Endodermal cell (in vitro differentiated cells): ENCODE data around the gene HEG1. TPM values are rescaled to one million over a fixed set of nuclear protein-coding genes. Genes with fewer than 3 reads are reported as not detected.
A peak's percentile ranks its signal among the peaks of the same experiment; 100 is the strongest.

Experiments
- DNase-seq: peaks from one replicate; pipeline ENCODE4 v3.0.0-alpha.2; 2017
- H3K27ac ChIP-seq: 2 replicates; pipeline ENCODE4 v1.5.1; 2013; ENCODE audit warnings: mild to moderate bottlenecking, low read depth, low read length, moderate library complexity
- H3K27me3 ChIP-seq: 2 replicates; pipeline ENCODE4 v1.6.1; 2013; ENCODE audit warnings: mild to moderate bottlenecking, low read length, moderate library complexity; ENCODE audit not compliant: insufficient read depth, control insufficient read depth, poor library complexity, severe bottlenecking
- H3K36me3 ChIP-seq: 2 replicates; pipeline ENCODE4 v1.7.0; 2013; ENCODE audit warnings: mild to moderate bottlenecking, low read length, moderate library complexity; ENCODE audit not compliant: control insufficient read depth, insufficient read depth
- H3K4me1 ChIP-seq: one replicate; pipeline ENCODE4 v1.7.0; 2013; ENCODE audit warnings: low read length; ENCODE audit not compliant: control insufficient read depth, insufficient read depth
- H3K4me3 ChIP-seq: 2 replicates; pipeline ENCODE4 v1.5.1; 2013; ENCODE audit warnings: mild to moderate bottlenecking, low read length, moderate library complexity
- H3K9ac ChIP-seq: 2 replicates; pipeline ENCODE4 v1.6.1; 2013; ENCODE audit warnings: mild to moderate bottlenecking, low read length, moderate library complexity; ENCODE audit not compliant: poor library complexity, severe bottlenecking; ENCODE audit errors: extremely low read depth
- H3K9me3 ChIP-seq: 2 replicates; pipeline ENCODE4 v1.6.1; 2013; ENCODE audit warnings: mild to moderate bottlenecking, low read length, moderate library complexity; ENCODE audit not compliant: control insufficient read depth
- H3K27ac Mint-ChIP-seq: 2 replicates; pipeline ENCODE4 v1.8.0; 2020; ENCODE audit warnings: mixed read lengths
- H3K27me3 Mint-ChIP-seq: 2 replicates; pipeline ENCODE4 v1.8.0; 2021; ENCODE audit warnings: mild to moderate bottlenecking, mixed read lengths; ENCODE audit not compliant: insufficient read depth
- H3K36me3 Mint-ChIP-seq: 2 replicates; pipeline ENCODE4 v1.8.0; 2020; ENCODE audit warnings: low read depth, mixed read lengths
- H3K4me1 Mint-ChIP-seq: 2 replicates; pipeline ENCODE4 v1.8.0; 2020; ENCODE audit warnings: mixed read lengths
- H3K4me3 Mint-ChIP-seq: 2 replicates; pipeline ENCODE4 v1.8.0; 2020; ENCODE audit warnings: mild to moderate bottlenecking, moderate library complexity, mixed read lengths
- H3K9me3 Mint-ChIP-seq: 2 replicates; pipeline ENCODE4 v1.8.0; 2020; ENCODE audit warnings: mild to moderate bottlenecking, mixed read lengths
- WGBS, 2 experiments: methylation state at CpG; one replicate each; pipeline versions ENCODE4 v1.1.5 to v1.1.7; 2013; ENCODE audit warnings: missing lambda C conversion rate in 2 of 2, mixed read lengths in 1 of 2; ENCODE audit not compliant: insufficient coverage in 1 of 2, insufficient read length in 1 of 2; 5-methylcytosine and 5-hydroxymethylcytosine counted together
- total RNA-seq, 2 donors: library from RNA; stranded (reverse); fragmentation: NEBNext Ultra II Directional in 1 of 2; extraction: Animal tissue kit (Norgen Biotek cat#: 25700) in 1 of 2; gene quantifications; 2 replicates in 1 of 2; 3 replicates in 1 of 2; pipeline ENCODE4 v1.2.1, GENCODE V29; 2021
- TF ChIP-seq, protein P1 (sequence below): fragments of 200-600 bp; sonication (generic); conservative IDR thresholded peaks from 2 replicates; pipeline ENCODE4 v1.5.0; 2021; ENCODE audit warnings: antibody characterized with exemption, mild to moderate bottlenecking

The HEG1 gene
- total RNA-seq, 2 donors from 2014 or later, result 25.5 to 27.0 TPM

DNA sequence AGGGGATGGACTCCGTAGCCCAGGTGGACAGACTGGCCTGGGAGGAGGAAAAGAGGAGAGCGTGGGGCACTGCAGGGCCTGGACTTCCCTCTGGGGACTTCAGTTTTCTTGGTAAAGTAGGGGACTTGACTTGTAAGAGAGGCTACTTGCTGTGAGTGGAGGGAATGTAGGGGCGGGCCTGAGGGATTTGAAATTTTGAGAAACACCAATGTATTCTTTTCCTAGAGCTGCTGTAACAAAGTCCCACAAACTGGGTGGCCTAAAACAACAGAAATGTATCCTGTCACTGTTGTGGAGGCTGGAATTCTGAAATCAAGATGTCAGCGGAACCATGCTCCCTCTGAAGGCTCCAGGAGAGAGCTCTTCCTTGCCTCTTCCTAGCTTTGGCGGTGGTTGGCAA lies 5.8 kb upstream of the HEG1 start:
- Mint-ChIP-seq H3K4me1 (peaks cover 50% of the 10 kb centered on the region), H3K4me3 (no peak overlapping the region), H3K27ac (no peak overlapping the region), H3K36me3 (no peaks in the 10 kb centered on the region), H3K27me3 (peaks cover 33% of the 10 kb centered on the region), H3K9me3 (peaks cover 7% of the 10 kb centered on the region)
- Histone ChIP-seq H3K9me3 (peaks cover 11% of the 10 kb centered on the region), H3K36me3 (no peaks in the 10 kb centered on the region), H3K27me3 (no peaks in the 10 kb centered on the region), H3K27ac (no peak overlapping the region), H3K4me1 (peaks cover 5% of the 10 kb centered on the region), H3K9ac (no peak overlapping the region), H3K4me3 (no peak overlapping the region)
- peak; percentile 47 for DNase-seq
- 84 to 86% methylated on average over 4 to 5 of the region's 5 CpGs for WGBS, 2 experiments
- TF ChIP-seq, protein P1, sequence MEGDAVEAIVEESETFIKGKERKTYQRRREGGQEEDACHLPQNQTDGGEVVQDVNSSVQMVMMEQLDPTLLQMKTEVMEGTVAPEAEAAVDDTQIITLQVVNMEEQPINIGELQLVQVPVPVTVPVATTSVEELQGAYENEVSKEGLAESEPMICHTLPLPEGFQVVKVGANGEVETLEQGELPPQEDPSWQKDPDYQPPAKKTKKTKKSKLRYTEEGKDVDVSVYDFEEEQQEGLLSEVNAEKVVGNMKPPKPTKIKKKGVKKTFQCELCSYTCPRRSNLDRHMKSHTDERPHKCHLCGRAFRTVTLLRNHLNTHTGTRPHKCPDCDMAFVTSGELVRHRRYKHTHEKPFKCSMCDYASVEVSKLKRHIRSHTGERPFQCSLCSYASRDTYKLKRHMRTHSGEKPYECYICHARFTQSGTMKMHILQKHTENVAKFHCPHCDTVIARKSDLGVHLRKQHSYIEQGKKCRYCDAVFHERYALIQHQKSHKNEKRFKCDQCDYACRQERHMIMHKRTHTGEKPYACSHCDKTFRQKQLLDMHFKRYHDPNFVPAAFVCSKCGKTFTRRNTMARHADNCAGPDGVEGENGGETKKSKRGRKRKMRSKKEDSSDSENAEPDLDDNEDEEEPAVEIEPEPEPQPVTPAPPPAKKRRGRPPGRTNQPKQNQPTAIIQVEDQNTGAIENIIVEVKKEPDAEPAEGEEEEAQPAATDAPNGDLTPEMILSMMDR, result no peak

DNA sequence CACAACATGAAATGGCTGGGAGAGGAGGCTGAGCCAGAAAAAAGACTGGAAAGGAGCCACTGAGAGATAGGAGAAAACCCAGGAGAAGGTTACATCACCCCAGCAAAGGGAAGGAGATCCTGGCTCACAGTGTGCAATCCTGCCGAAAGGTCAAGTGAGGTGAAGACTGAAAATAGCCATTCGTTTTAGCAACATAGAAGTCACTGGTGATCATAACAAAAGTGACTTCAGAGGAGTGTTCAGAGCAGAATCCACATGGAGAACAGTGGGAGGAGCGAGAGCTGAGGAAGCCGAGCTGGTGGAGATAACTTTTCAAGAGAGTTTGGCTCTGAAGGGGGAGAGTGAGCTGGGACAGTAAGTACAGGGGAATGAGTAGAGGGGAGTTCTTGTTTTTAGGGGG lies 5.4 kb upstream of the HEG1 start:
- peak; percentile 41 for DNase-seq
- TF ChIP-seq, protein P1, result no peak
- no peaks in the 10 kb centered on the region for H3K27me3 ChIP-seq
- H3K4me3 Mint-ChIP-seq, result no peak overlapping the region
- H3K4me1 ChIP-seq, result peaks cover 5% of the 10 kb centered on the region
- H3K9me3 Mint-ChIP-seq, result peaks cover 7% of the 10 kb centered on the region
- peaks cover 36% of the 10 kb centered on the region for H3K27me3 Mint-ChIP-seq
- peaks cover 11% of the 10 kb centered on the region for H3K9me3 ChIP-seq
- no peaks in the 10 kb centered on the region for H3K36me3 ChIP-seq
- H3K27ac Mint-ChIP-seq, result no peak overlapping the region
- no peak overlapping the region for H3K4me3 ChIP-seq
- peaks cover 53% of the 10 kb centered on the region for H3K4me1 Mint-ChIP-seq
- no peak overlapping the region for H3K27ac ChIP-seq
- WGBS, 2 experiments, result 85 to 87% methylated on average over 4 of the region's 4 CpGs
- no peak overlapping the region for H3K9ac ChIP-seq
- H3K36me3 Mint-ChIP-seq, result no peaks in the 10 kb centered on the region

DNA sequence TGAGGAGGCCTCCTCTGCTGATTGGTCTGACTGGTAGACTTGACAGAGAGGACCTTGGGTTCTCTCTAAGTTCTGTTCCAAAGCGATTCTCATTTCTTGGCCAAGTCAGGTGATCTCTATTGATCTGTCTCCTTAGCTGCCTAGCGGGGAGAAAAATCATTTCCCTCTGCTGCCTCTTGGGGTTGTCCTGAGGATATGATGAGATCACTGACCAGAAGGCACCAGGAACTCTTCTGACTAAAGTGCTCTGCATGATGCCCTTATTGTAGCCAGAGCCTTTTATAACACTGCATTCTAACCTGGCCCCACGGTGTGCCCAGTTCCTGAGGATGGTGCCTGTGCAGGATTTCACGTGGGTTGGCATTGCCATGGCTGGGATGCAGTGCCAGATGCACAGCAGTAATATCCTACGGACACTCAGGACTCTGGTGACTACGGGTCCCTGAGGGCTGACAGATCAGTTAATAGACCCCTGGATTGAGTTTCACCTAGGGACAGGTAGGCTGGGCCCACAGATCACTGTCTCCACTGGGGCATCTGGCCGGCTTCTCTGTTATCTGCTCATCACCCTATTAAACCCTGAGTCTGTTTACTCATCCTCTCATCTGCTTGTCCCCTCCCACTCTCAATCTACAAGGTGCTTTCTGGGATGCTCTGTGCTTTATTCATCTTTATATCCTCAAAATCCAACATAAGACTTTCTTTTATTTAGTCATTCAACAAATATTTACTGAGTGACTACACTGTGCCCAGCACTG lies 3.9 kb upstream of the HEG1 start:
- peaks cover 57% of the 10 kb centered on the region for H3K4me1 Mint-ChIP-seq
- TF ChIP-seq, protein P1, result peak; percentile 57
- H3K4me3 ChIP-seq, result no peak overlapping the region
- H3K9ac ChIP-seq, result no peak overlapping the region
- peaks cover 38% of the 10 kb centered on the region for H3K27me3 Mint-ChIP-seq
- H3K4me3 Mint-ChIP-seq, result no peak overlapping the region
- H3K27ac Mint-ChIP-seq, result no peak overlapping the region
- no peaks in the 10 kb centered on the region for H3K36me3 ChIP-seq
- H3K27me3 ChIP-seq, result peaks cover 5% of the 10 kb centered on the region
- no peaks in the 10 kb centered on the region for H3K36me3 Mint-ChIP-seq
- peaks cover 5% of the 10 kb centered on the region for H3K4me1 ChIP-seq
- peaks cover 7% of the 10 kb centered on the region for H3K9me3 Mint-ChIP-seq
- no peak overlapping the region for H3K27ac ChIP-seq
- peaks cover 7% of the 10 kb centered on the region for H3K9me3 ChIP-seq
- peak; percentile 48 for DNase-seq
- WGBS, 2 experiments, result 82 to 87% methylated on average over 6 to 7 of the region's 7 CpGs
